ENCODE data around the gene KIF23.

KIF23 gene

GRCh38 chr15:69491038-69491505 lies 76.9 kb downstream of the KIF23 start:
- no peak for DNase-seq (ENCODE audit: low spot score)

GRCh38 chr15:69493406-69493805 lies 79.3 kb downstream of the KIF23 start:
- DNase-seq (ENCODE audit: low spot score), result no peak

GRCh38 chr15:69496001-69496400 lies 81.9 kb downstream of the KIF23 start:
- DNase-seq (ENCODE audit: low spot score), result no peak

DNA sequence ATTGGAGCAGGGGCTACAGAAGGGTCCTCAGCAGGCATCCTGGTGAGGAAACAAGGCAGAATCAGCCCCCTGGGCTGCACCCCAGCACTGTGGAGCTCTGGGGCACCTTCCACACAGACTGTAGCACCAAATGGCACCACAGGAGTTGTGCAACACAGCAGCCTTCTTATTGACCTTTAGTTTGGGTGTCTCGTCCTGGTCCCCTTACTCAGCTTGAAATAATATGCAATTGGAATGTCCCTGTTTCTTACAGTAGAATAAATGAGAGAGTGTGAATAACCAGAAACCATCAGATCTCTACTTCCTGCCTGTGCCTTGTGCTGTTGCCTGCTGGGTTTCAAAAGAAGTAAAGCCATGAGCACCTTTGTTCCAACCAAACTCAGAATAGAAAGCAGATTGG lies 82.9 kb downstream of the KIF23 start:
- no peak for DNase-seq (ENCODE audit: low spot score)

DNA sequence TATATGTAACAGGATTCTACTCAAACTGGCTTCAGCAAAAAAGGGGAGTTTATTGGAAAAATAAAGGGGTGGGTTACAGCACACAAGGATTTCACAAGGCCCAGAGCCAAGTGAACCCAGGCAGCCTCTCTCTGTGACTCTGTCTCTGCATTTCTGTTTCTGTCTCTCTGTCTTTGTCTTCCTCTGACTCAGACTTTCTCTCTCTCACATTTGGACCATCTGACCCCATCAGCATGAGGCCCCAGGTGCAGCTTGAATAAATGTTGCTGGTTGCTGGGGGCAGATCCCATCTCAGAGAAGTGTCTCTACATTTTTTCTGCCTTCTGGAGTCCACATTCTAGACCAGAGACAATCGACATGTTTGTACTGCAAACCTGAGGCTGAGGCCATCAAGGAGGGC lies 83.5 kb downstream of the KIF23 start:
- DNase-seq (ENCODE audit: low spot score), result no peak
